Naive thymus-derived CD8-positive, alpha-beta T cell (primary cell): Measurements from ENCODE around the gene AOC2. TPM values are rescaled to one million over a fixed set of nuclear protein-coding genes. Genes with fewer than 3 reads are reported as not detected.

Experiments used
- ATAC-seq, 2 donors: fragments of 150-1000 bp; cut with Tn5 transposase in 1 of 2; sonication (Bioruptor Pico), chemical (Tn5 transposase) in 1 of 2; 1 replicate in 1 of 2; 2 replicates in 1 of 2; pipeline ENCODE4 v1.10.0; 2021; ENCODE audit warnings: mild to moderate bottlenecking in 2 of 2, moderate library complexity in 2 of 2
- POLR2A ChIA-PET: fragments of 350-600 bp; sonication (Branson Sonifier 250); formaldehyde crosslinking; loops from one replicate; lab custom pipeline; 2021; ENCODE audit warnings: antibody characterized with exemption; lab: Charles Lee
- DNase-seq, 10 donors: peaks; one replicate each; pipeline versions ENCODE4 v3.0.0 to v3.0.0-alpha.2; 2020 to 2022
- H3K27ac Mint-ChIP-seq, 10 donors: one replicate each; pipeline ENCODE4 v1.8.0; 2020 to 2022; ENCODE audit warnings: mild to moderate bottlenecking in 10 of 10, mixed read lengths in 10 of 10, moderate library complexity in 4 of 10, inconsistent platforms in 1 of 10
- H3K27me3 Mint-ChIP-seq, 5 donors: one replicate each; pipeline ENCODE4 v1.8.0; 2021 to 2022; ENCODE audit warnings: mixed read lengths in 5 of 5
- H3K36me3 Mint-ChIP-seq, 3 donors: one replicate each; pipeline ENCODE4 v1.8.0; 2020 to 2022; ENCODE audit warnings: mixed read lengths in 3 of 3, mild to moderate bottlenecking in 2 of 3, inconsistent platforms in 1 of 3
- H3K4me1 Mint-ChIP-seq, 4 donors: one replicate each; pipeline ENCODE4 v1.8.0; 2021 to 2022; ENCODE audit warnings: mixed read lengths in 4 of 4
- H3K4me3 Mint-ChIP-seq, 10 donors: one replicate each; pipeline ENCODE4 v1.8.0; 2020 to 2022; ENCODE audit warnings: mild to moderate bottlenecking in 10 of 10, mixed read lengths in 10 of 10, moderate library complexity in 6 of 10, inconsistent platforms in 1 of 10
- H3K9me3 Mint-ChIP-seq, 9 donors: one replicate each; pipeline ENCODE4 v1.8.0; 2020 to 2022; ENCODE audit warnings: mixed read lengths in 9 of 9, mild to moderate bottlenecking in 3 of 9, inconsistent platforms in 1 of 9, moderate library complexity in 1 of 9
- polyA plus RNA-seq, 3 donors: library from polyadenylated mRNA; unstranded; fragments of 300-500 nt; fragmentation: Illumina TruSeq; gene quantifications; one replicate each; pipeline ENCODE4 v1.2.3, GENCODE V29; 2021
- total RNA-seq, 8 experiments: library from RNA in 2 of 8; stranded (reverse) in 2 of 8; gene quantifications; one replicate each; pipeline ENCODE4 v1.2.3 and lab custom pipeline; 2021 to 2026

The AOC2 gene
- total RNA-seq (1 to 10 TPM; 4.0 to 4.2 TPM), polyA plus RNA-seq (under 1 TPM; 0.06 to 0.63 (median 0.12) TPM), total RNA-seq (lab: John Stamatoyannopoulos, UW) (1.8 to 4.9 (median 2.3) reads per million in 6 experiments)

GRCh38 chr17:42844271-42844670 is at the start of gene AOC2:
TSS of gene AOC2 (plus strand) at chr17:42844580. CDS start at chr17:42844627, 47 bp downstream.
- DNase-seq, result no peak
- Mint-ChIP-seq H3K9me3 (no peaks in the 10 kb centered on the region), H3K27ac (peak within 1 kb of the TSS in 4 of 10 donors; percentile 43 to 92 (median 55)), H3K4me3 (no peak within 1 kb of the TSS), H3K4me1 (peaks cover 0 to 6% (median 3%) of the 10 kb centered on the region in 4 donors), H3K36me3 (peaks cover 0 to 66% (median 14%) of the 10 kb centered on the region in 3 donors), H3K27me3 (no peaks in the 10 kb centered on the region)
- POLR2A ChIA-PET, result no interaction called here
- ATAC-seq, result no peak

- H3K27ac Mint-ChIP-seq, result no peak overlapping the region
- H3K27me3 Mint-ChIP-seq, result peaks cover 0 to 3% (median 0%) of the 10 kb centered on the region in 5 donors
- H3K4me1 Mint-ChIP-seq, result peaks cover 19 to 45% (median 31%) of the 10 kb centered on the region in 4 donors
- no peaks in the 10 kb centered on the region for H3K9me3 Mint-ChIP-seq
- ATAC-seq (no peak), DNase-seq (no peak)
- peak overlapping the region in 2 of 10 donors; percentile 36 to 62 for H3K4me3 Mint-ChIP-seq
- POLR2A ChIA-PET, result interaction anchor here (1.8 kb wide), 1 partner anchor 22 kb away, joined by 4 read pairs; the partner anchor contains the start of gene VPS25
- H3K36me3 Mint-ChIP-seq, result peaks cover 0 to 3% (median 0%) of the 10 kb centered on the region in 3 donors
These were observed 49.3 kb upstream of the AOC2 start for GRCh38 chr17:42795061-42795460.

DNA sequence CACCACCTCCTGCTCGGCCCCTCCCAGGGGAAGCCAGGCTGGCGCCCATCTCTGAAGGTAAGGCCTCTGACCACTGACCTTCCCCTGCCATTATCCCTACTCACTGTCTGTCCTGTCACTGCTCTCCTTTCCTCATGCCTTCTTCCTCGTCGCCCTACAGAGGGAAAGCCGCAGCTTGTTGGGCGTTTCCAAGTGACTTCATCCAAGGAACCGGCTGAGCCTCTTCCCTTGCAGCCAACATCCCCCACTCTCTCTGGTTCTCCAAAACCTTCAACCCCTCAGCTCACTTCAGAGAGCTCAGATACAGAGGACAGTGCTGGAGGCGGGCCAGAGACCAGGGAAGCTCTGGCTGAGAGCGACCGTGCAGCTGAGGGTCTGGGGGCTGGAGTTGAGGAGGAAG is 48.9 kb upstream of the AOC2 start:
- Mint-ChIP-seq H3K27ac (peak overlapping the region in 2 of 10 donors; percentile 33 to 76), H3K27me3 (no peaks in the 10 kb centered on the region), H3K9me3 (no peaks in the 10 kb centered on the region)

DNA sequence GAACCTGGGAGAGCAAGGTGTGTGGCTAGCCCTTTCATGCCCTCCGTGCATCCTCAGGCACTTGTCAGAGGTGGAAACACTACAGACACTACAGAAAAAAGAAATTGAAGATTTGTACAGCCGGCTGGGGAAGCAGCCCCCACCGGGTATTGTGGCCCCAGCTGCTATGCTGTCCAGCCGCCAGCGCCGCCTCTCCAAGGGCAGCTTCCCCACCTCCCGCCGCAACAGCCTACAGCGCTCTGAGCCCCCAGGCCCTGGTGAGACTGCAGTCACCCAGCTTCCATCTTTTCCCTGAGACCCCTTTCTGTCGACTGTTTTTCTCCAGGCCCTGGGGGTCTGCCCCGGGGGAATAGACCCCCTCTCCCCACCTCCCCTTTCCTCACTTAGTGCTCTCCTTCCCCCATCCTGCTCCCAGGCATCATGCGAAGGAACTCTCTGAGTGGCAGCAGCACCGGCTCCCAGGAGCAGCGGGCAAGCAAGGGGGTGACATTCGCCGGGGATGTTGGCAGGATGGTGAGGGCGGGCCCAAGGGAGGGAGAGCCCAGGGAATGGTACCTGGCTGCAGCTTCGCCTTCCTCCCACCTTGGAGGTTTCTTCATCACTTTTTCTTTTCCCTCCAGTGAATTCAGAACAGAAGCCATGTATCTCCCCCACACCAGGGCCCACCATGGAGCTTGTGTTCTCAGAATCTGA is 48.2 kb upstream of the AOC2 start:
- Mint-ChIP-seq H3K9me3 (no peaks in the 10 kb centered on the region), H3K27ac (peak overlapping the region in 1 of 10 donors; percentile 29)

More for the DNA sequence above, 48.9 kb upstream of the AOC2 start:
- Mint-ChIP-seq H3K36me3 (peaks cover 0 to 3% (median 0%) of the 10 kb centered on the region in 3 donors), H3K4me1 (peaks cover 19 to 45% (median 31%) of the 10 kb centered on the region in 4 donors), H3K4me3 (peak overlapping the region in 5 of 10 donors; percentile 4 to 62 (median 52))
- POLR2A ChIA-PET, result no interaction called here
- DNase-seq (no peak), ATAC-seq (no peak)

GRCh38 chr17:42797067-42798007 is 47.0 kb upstream of the AOC2 start:
- H3K9me3 Mint-ChIP-seq, result no peaks in the 10 kb centered on the region
- peak overlapping the region in 4 of 10 donors; percentile 5 to 95 (median 94) for H3K27ac Mint-ChIP-seq
- ATAC-seq, result no peak
- H3K27me3 Mint-ChIP-seq, result no peaks in the 10 kb centered on the region
- H3K4me1 Mint-ChIP-seq, result peaks cover 21 to 45% (median 31%) of the 10 kb centered on the region in 4 donors
- H3K4me3 Mint-ChIP-seq, result peak overlapping the region; percentile 92 to 98 (median 96)
- H3K36me3 Mint-ChIP-seq, result peaks cover 0 to 3% (median 0%) of the 10 kb centered on the region in 3 donors
- POLR2A ChIA-PET, result interaction anchor here (0.6 to 2.2 kb wide), 4 partner anchors 16 to 763 kb away, joined by 3 to 12 read pairs (median 8); partner anchors contain the start of genes BECN1 and VPS25
- no peak for DNase-seq

More for the DNA sequence above, 48.2 kb upstream of the AOC2 start:
- Mint-ChIP-seq H3K36me3 (peaks cover 0 to 3% (median 0%) of the 10 kb centered on the region in 3 donors), H3K4me3 (peak overlapping the region in 6 of 10 donors; percentile 4 to 98 (median 50)), H3K27me3 (no peaks in the 10 kb centered on the region), H3K4me1 (peaks cover 21 to 45% (median 31%) of the 10 kb centered on the region in 4 donors)
- POLR2A ChIA-PET, result no interaction called here
- ATAC-seq, result no peak
- DNase-seq, result no peak

DNA sequence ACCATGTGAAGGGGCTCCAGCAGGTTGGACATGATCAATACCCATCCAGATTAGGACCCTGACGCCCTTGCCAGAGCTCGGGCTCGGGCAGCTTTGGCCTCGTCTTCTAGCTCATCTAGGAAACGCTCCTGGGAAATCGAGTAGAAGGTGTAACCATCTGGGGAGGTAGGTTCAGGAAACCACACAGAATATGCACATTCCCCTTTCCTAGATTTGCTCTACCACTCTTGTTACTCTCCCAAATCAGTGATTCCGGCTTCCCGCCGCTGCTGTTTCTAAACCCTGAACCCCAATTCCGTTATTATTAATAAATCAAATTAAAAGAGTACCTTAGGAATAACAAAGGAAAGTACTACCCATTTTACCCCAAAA is 46.4 kb upstream of the AOC2 start:
- peak overlapping the region; percentile 34 to 95 (median 91) for H3K27ac Mint-ChIP-seq
- no peak for ATAC-seq

DNA sequence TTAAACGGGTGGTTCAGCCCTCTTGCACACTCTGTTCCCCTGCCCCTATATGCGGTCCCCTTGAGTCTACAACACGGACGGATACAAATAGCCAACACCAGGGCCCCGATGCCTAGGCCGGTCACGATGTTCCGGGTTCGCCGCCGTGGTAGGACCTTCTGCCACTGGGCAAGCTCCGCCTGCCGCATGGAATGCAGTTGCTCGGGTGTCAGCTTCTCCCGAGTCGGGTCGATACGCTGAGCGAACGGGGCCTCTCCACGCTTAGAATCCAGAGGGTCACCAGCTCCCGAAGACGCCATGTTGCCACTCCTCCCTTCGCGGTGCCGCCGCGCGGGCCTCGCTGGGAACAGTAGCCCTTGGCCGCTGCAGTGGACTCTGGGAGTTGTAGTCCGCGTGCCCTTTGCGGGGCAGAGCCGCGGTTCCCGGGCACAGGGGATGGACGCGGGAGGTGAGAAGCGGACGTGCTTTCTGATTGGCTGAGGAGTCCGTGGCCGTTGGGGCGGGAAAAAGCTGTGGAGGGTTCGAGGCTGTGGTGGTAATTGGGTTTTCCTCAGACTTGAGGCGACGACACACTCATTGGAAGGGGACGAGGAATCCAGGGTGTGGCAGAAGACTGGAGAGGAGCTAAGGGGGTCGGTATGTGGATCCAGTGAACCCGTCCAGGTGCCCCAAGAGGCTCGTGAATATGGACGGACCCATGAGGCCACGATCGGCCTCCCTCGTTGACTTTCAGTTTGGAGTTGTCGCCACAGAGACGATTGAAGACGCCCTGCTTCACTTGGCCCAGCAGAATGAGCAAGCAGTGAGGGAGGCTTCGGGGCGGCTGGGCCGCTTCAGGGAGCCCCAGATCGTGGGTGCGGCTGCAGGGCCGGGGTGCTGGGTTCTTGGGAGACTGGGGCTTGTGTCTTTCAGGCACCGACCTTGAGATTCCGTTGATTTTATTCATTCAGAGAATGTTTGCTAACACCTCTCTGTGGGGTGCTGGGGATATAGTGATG is 45.7 kb upstream of the AOC2 start, which contains the start of the genes CNTD1 and COA3:
TSS of gene CNTD1 (plus strand) at position 479 of the 998 bp plus-strand sequence. CDS start at position 686, 207 bp downstream.
TSS of gene COA3 (minus strand) at position 322 of the 998 bp plus-strand sequence. CDS start at position 299, 23 bp downstream.
- peak within 1 kb of the TSS; percentile 92 to 98 (median 96) for H3K4me3 Mint-ChIP-seq
- H3K27ac Mint-ChIP-seq, result peak within 1 kb of the TSS; percentile 68 to 95 (median 91)
- POLR2A ChIA-PET, result interaction anchor here (0.6 to 2.2 kb wide), 6 partner anchors 15 to 563 kb away, joined by 3 to 12 read pairs (median 4); partner anchors contain the start of genes BECN1 and VPS25
- H3K27me3 Mint-ChIP-seq, result no peaks in the 10 kb centered on the region
- peaks cover 21 to 45% (median 31%) of the 10 kb centered on the region in 4 donors for H3K4me1 Mint-ChIP-seq
- ATAC-seq, result peak; percentile 99
- peaks cover 0 to 3% (median 0%) of the 10 kb centered on the region in 3 donors for H3K36me3 Mint-ChIP-seq
- DNase-seq, result peak; percentile 55 to 85 (median 66)
- H3K9me3 Mint-ChIP-seq, result no peaks in the 10 kb centered on the region

More for the DNA sequence above, 46.4 kb upstream of the AOC2 start:
- Mint-ChIP-seq H3K9me3 (no peaks in the 10 kb centered on the region), H3K36me3 (peaks cover 0 to 3% (median 0%) of the 10 kb centered on the region in 3 donors), H3K27me3 (no peaks in the 10 kb centered on the region), H3K4me1 (peaks cover 21 to 45% (median 31%) of the 10 kb centered on the region in 4 donors), H3K4me3 (peak overlapping the region; percentile 92 to 98 (median 96))
- no peak for DNase-seq
- POLR2A ChIA-PET, result interaction anchor here (0.6 to 2.2 kb wide), 6 partner anchors 16 to 564 kb away, joined by 3 to 12 read pairs (median 4); partner anchors contain the start of genes BECN1 and VPS25

DNA sequence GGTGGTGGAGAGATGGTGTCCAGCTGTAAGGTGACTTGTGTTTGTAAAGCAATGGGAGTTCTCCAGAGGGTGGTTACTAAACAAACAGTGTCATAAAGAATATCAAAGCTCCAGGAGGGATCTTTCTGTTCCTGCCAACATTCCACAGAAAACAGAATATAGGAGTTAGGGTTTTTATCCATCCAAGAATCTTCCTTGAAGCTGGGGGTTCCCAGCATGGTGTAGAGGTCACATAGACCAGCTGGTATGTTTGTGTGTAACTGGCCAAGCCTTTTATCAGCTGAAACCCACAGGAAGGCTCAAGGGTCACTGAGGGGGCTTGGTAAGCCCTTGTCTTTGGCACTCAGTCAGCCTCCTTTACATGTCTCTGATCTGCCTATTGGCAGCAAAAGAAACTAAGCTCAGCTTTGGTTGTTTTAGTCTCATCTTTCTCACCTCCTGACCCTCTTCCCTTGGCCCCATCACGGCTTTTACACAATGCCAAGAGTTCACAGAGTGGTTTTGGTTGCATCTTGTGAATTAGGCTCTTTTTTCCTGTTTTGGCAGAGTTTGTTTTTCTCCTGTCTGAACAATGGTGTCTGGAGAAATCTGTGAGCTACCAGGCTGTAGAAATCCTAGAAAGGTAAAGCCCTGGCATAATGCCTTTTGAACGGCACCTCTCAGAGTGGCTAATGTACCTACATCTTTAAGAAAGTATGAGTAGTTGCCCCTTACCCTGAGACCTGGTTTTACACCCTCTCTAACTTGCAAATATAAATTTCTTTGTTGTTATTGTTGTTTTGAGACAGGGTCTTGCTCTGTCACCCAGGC is 41.1 kb upstream of the AOC2 start:
- Mint-ChIP-seq H3K9me3 (no peaks in the 10 kb centered on the region), H3K27me3 (no peaks in the 10 kb centered on the region), H3K27ac (no peak overlapping the region), H3K4me3 (no peak overlapping the region), H3K36me3 (no peaks in the 10 kb centered on the region), H3K4me1 (peaks cover 6 to 7% (median 7%) of the 10 kb centered on the region in 4 donors)
- POLR2A ChIA-PET, result interaction anchor here (0.5 to 1.1 kb wide), 2 partner anchors 21 to 903 kb away, joined by 3 to 4 read pairs; partner anchors contain the start of gene BECN1
- DNase-seq (no peak), ATAC-seq (no peak)

- H3K4me3 Mint-ChIP-seq, result peak overlapping the region in 1 of 10 donors; percentile 50
- peaks cover 0 to 2% (median 0%) of the 10 kb centered on the region in 4 donors for H3K4me1 Mint-ChIP-seq
- no peaks in the 10 kb centered on the region for H3K9me3 Mint-ChIP-seq
- no peaks in the 10 kb centered on the region for H3K27me3 Mint-ChIP-seq
- peaks cover 0 to 11% (median 0%) of the 10 kb centered on the region in 3 donors for H3K36me3 Mint-ChIP-seq
- ATAC-seq (no peak), DNase-seq (no peak)
- POLR2A ChIA-PET, result no interaction called here
- peak overlapping the region in 2 of 10 donors; percentile 52 to 76 for H3K27ac Mint-ChIP-seq
These were observed 39.4 kb upstream of the AOC2 start for GRCh38 chr17:42804918-42805367.

DNA sequence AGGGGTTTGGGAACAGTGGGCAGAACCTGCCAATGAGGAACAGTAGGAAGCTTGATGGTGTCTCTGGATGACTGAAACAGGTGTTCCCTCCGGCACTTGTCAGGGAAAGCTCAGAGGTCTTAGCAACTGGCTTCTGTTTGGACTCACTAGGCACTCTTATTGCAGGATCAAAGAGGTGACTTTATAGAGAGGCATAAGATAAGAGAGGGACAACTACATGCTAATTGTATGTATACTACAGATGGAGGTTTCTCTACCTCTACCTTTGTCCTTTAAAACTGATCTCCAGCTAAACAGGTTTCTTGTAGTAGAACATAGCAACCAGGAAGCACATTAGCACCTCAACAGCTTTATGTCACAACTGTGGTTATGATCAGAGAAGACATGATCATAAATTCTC is 38.1 kb upstream of the AOC2 start:
- DNase-seq (no peak), ATAC-seq (no peak)
- no peaks in the 10 kb centered on the region for H3K4me1 Mint-ChIP-seq
- no peaks in the 10 kb centered on the region for H3K27me3 Mint-ChIP-seq
- no peaks in the 10 kb centered on the region for H3K9me3 Mint-ChIP-seq
- peaks cover 4 to 23% (median 4%) of the 10 kb centered on the region in 3 donors for H3K36me3 Mint-ChIP-seq
- no peak overlapping the region for H3K4me3 Mint-ChIP-seq
- POLR2A ChIA-PET, result interaction anchor here (0.6 to 0.7 kb wide), 2 partner anchors 272 to 742 kb away, joined by 3 read pairs; no protein-coding TSS in a partner anchor
- peak overlapping the region in 2 of 10 donors; percentile 12 to 59 for H3K27ac Mint-ChIP-seq
